Posterior vena cava (tissue), 2 donors: ENCODE data around the gene ACOT8. TPM values are rescaled to one million over a fixed set of nuclear protein-coding genes. Genes with fewer than 3 reads are reported as not detected.
"Not testable (repeated sequence)": the region's sequence is repeated elsewhere in the genome, so short reads cannot be mapped to it uniquely, and the experiment has no call there.

Experiments used
- DNase-seq: peaks from one replicate; pipeline ENCODE4 v3.0.0-alpha.2; 2020; ENCODE audit warnings: low spot score
- intact Hi-C, 2 donors: fragments of 100-400 bp; cut with DNase I; formaldehyde crosslinking; loops; one replicate each; pipeline versions ENCODE4 v1.14.1 to v1.14.2; 2022 to 2023
- total RNA-seq, 2 donors: library from RNA; stranded (reverse); fragmentation: NEBNext Ultra II Directional; extraction: Animal tissue kit (Norgen Biotek cat#: 25700); gene quantifications; one replicate each; pipeline ENCODE4 v1.2.1, GENCODE V29; 2021
- donor health status: DM: yes; HTN: yes; CAD: no.
- donor health status: DM: yes; HTN: yes; CAD: no.

Gene ACOT8
- total RNA-seq, 2 donors from 2014 or later = 12.2 to 14.1 TPM

DNA sequence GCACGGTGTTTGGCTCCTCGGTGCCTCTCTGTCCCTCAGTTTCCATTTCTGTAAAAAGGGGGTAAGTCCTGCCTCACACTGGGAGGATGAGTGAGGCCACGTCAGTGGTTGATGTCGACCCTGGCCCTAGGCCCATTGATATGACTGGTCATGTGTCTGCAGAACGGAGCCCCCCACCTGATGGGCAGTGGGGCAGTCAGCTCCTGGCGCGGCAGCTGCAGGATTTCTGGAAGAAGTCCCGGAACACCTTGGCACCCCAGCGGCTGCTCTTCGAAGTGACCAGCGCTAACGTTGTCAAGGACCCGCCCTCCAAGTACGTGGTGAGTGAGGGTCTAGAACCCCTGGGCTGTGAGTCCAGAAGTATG lies 22.4 kb downstream of the ACOT8 start:
- intact Hi-C loops = no loop called here
- no peak for DNase-seq

DNA sequence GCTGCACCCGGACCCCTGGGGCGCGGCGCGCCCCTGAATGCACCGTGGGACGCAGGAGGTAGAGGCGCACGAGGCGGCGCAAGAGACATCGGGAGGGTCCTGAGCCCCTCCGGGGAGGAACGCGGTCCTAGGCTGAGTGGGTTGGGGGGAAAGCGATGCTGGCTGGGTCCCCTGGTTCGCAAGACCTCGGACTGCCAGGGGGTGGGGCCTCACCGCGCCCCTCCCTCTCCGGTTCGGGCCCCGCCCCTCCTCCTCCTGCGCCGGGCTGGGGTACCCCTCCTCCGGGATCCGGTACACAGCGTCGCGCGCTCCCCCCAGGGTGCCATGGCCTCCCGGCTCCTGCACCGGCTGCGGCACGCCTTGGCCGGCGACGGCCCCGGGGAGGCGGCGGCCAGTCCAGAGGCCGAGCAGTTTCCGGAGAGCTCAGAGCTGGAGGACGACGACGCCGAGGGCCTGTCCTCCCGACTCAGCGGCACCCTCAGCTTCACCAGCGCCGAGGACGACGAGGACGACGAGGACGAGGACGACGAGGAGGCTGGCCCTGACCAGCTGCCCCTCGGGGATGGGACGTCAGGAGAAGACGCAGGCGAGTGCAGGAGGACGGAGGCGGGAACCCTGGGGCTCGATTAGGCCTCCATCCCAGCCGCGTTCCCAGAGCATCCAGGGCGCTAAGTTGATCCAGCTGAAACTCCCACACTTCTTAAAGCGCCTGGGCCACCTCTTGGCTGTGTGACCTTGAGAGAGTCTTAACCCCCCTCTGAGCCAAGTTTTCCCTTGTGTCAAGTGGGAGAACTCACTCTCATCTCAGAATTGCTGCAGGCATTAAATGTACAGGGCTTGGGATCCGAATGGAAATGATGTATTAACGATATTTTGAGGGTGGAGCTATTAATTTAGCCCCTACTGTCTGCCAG lies 23.1 kb downstream of the ACOT8 start:
- intact Hi-C loops = no loop called here
- peak; percentile 90 for DNase-seq

DNA sequence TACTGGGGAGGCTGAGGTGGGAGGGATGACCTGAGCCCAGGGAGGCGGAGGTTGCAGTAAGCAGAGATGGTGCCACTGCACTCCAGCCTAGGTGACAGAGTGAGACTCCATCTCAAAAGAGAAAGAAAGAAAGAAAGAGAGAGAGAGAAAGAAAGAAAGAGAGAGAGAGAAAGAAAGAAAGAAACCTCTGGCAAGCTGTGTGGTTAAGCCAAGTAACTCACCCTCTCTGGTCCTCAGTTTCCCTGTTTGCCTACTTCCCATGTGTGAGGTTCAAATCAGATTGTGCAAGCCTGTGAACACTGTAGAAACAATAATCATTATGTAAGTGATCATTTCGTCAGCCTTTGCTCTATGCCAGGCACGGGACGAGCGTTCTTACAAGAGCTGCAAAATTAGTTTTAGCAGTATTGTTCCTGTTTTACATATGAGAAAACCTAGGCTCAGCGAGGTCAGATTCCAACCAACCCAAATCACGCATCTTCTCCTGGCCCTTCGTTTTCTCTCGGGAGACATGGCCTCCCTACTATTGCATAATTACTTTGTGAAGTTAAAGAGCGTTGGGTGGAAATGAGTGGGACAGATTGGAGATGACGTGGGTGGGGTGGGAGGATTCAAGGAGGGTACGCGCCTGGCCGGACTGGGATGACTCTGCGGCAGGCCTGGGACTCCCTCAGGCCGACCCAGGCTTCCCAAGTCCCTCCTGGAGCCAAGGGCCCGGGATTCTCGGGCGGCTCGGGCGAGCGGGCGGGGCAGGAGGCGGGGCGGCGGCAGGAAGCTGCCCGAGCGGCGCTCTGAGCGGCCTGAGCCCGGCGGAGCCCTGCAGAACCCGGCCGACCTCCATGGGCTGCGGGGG lies 23.9 kb downstream of the ACOT8 start, which contains the start of gene SNX21:
Gene SNX21, plus strand, starts transcription at position 770 of the 853 bp plus-strand sequence. CDS start 121 bp downstream, outside the sequence.
- intact Hi-C loops = no loop called here
- DNase-seq = peak; percentile 96

DNA sequence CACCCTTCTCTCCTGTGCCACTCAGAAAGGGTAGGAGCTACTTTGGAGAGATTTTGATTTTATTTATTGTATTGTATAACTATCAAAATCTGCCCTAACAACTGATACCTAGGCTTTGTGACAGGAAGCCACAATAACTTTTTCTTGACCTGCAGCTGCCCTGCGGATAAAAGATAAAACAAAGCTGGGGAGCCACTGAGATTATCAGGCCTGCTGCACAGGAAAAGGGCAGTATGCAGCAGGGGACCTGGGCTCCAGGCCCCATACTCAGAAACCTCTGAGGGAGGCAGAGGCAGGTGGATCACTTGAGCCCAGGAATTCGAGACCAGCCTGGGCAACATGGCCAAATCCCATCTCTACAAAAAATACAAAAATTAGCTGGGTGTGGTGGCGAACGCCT lies 24.6 kb downstream of the ACOT8 start:
- intact Hi-C loops = loop anchor here in 1 of 2 donors (1.0 kb wide), 1 partner anchor 46 kb away; no protein-coding TSS in a partner anchor
- no peak for DNase-seq

DNA sequence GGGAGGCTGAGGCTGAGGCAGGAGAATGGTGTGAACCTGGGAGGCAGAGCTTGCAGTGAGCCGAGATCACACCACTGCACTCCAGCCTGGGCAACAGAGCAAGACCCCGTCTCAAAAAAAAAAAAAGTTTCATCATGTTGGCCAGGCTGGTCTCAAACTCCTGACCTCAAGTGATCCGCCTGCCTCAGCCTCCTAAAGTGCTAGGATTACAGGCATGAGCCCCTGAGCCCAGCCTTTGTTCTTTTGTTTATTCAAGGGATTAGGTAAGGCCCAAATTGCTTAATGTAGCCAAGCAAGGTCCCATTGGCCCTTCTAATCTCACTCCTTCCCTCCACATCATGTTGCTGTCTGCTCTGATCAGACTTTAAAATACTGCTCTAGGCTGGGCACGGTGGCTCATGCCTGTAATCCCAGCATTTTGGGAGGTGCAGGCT lies 27.5 kb downstream of the ACOT8 start:
- not testable (repeated sequence) for DNase-seq
- intact Hi-C loops = loop anchor here in 1 of 2 donors (10.0 kb wide), 1 partner anchor 105 kb away; the partner anchor contains the start of gene PCIF1

DNA sequence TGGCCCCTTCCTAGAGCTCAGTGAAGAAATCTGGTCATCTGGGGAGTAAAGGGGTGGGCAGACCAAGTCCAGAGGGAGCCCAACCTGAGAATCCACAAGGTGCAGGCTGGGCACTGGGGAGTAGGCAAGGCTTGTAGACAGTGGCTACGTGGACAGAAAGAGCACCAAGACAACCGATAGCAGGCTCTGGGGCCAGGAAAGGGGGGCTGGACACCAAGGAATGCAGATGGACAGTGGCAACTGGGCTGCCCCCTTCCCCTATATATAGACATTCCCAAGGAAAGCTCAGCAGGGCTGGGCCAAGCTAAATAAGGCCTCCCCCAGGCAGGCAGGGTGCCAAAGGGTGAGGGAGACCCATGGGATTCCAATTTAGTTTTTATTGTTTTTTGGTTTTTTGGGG lies 28.6 kb downstream of the ACOT8 start:
- intact Hi-C loops = loop anchor here in 1 of 2 donors (10.0 kb wide), 1 partner anchor 106 kb away; the partner anchor contains the start of gene PCIF1
- DNase-seq = no peak

DNA sequence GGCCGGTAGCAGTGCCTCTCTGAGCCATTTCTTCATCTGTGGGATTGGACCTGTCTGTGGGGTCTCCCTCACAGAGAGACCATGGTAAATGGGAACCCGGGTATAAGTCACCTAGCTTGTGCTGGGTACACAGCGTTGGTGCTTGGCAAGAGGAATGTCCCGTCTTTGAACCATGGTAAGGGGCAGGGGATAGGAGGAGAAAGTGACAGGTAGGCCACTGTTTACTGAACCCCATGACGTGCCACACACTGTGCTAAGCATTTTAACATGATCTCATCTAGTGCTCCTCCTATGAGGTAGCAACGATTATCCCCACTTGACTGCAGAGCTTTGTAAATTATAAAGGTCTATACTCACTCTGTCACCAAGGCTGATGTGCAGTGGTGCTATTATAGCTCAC lies 29.5 kb downstream of the ACOT8 start:
- DNase-seq = no peak
- intact Hi-C loops = loop anchor here in 1 of 2 donors (10.0 kb wide), 1 partner anchor 107 kb away; the partner anchor contains the start of gene PCIF1

DNA sequence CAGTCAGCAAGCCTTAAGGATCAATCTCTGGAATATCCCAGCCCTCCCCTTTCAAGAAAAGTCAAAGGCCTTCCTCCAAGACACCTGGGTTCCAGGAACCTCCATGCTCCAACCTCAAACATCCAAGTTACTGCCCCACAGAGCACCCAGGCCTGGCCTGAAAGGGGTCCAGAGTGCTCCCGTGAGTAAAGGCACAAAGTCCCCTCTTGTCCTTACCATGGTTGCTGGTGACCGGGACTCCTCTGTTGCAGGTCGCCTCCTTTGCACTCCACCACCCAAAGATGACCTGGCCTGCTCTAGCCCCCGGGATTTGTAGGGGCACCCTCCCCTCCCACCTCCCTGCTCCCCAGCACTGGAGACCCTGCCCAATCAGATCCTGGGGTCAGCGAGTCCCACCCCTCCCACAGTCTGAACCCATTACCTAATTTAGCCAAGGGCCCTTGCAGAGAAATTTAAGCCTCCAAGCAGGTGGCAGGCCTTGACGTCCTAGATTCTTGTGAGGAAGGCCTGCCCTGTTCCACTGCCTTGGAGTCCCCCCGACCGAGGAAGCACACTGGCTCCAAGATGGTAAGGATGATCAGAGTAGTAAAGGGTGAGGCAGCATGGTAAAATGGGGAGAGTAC lies 30.1 kb downstream of the ACOT8 start, which contains the start of gene TNNC2:
Gene TNNC2, minus strand, starts transcription at position 283 of the 623 bp plus-strand sequence. Its CDS starts 64 bp downstream, at position 219.
- DNase-seq = peak; percentile 51
- intact Hi-C loops = loop anchor here in 1 of 2 donors (10.0 kb wide), 1 partner anchor 108 kb away; the partner anchor contains the start of gene PCIF1

DNA sequence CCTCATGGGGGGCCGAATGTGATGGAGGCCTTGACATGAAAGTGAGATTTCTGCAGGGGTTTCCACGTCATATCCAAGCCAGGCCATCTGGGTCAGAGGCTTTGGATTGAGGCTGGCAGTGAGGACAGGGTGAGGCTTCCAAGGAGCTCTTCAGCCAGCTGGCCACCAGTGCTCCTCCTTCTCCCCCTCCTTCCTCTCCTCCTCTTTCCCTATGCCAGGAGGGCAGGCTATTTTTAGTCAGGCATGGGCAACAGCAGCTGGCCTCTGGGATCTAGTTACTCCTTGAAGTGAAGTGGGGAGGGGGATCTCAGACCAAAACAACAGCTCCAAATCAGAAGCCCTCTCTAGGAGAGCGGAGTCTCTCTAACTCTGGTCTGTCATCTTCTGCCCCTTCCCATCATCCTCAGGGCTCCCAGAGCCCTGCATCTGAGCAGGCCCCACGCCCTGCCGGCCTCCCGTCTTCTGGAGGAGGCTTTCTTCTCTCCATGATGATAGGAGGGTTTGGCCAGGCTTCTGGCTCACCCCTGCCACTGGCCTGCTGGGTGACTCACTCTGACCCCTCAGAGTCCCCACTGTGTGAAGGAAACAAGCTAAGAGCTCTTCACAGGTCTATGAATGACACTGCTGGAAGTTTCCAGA lies 30.7 kb downstream of the ACOT8 start:
- intact Hi-C loops = loop anchor here in 1 of 2 donors (10.0 kb wide), 1 partner anchor 108 kb away; the partner anchor contains the start of gene PCIF1

DNA sequence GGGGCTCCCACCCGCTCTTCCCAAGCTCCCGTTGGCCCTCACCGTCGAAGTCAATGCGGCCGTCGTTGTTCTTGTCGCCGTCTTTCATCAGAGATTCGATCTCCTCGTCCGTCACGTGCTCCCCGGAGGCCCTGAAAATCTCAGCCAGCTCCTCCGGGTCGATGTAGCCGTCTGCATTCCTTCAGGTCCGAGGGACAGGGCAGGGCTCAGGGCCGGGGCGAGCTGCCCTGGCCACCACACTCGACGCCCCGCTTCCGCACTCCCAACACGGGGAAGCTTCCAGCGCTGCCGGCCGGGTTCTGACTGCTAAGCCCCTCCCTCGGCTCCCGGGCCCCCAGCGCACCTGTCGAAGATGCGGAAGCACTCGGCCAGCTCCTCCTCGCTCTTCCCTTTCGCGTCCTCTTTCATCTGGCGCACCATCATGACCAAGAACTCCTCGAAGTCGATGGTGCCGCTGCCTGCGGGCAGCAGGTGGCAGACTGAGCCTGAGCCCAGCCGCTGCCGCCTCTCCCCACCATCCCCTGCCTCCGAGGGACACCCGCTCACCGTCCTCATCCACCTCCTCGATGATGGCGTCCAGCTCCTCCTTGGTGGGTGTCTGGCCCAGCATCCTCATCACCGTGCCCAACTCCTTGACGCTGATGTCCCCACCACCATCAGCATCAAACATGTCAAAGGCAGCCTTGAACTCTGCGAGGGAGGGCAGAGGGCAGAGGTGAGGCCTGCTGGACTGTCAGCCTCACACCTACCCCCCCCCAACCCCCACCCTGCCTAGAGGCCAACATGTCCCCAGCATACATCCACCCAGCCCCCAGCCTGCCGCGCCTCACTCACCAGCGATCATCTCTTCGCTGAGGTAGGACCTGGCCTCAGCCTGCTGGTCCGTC lies 33.0 kb downstream of the ACOT8 start:
- intact Hi-C loops = loop anchor here in 1 of 2 donors (10.0 kb wide), 1 partner anchor 111 kb away; the partner anchor contains the start of gene PCIF1
- no peak for DNase-seq

More for the DNA sequence above, 30.7 kb downstream of the ACOT8 start:
- DNase-seq = peak; percentile 87

DNA sequence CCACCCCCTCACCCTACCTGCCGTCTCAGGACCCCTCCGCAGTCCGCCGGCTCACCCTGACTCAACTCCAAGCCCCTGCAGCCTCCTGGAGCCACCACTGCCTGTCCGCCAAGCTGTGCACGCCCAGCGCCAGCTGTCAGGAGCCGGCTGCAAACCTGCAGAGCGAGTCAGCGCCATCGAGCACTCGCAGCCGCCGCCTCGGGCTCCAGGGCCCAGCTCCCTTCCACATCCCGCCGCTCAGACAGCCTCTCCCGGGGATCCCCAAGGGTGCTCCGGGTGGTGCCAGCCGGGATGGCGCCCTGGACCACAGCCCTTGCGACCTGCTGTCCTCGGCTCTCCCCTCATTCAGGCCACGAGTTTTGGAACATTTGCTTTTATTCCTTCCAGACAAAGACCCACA lies 34.3 kb downstream of the ACOT8 start:
- intact Hi-C loops = loop anchor here in 1 of 2 donors (10.0 kb wide), 1 partner anchor 112 kb away; the partner anchor contains the start of gene PCIF1
- DNase-seq = no peak

DNA sequence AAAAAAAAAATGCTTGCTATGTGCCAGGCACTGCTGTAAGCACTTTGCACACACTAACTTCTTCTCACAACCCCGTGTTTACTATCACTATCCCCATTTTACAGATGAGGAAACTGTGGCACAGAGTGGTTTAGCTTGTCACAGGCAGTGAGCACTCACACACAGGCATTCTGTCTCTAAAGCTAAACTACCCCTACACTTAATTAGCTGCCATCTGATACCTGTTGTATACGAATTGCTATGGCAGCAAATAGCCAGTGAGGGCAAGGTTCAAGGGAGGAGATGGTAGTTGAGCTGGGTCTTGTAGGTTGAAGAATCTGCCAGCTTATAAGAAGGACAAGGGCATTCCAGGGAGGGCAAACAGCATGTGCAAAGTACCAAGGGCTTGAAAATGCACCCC lies 35.2 kb downstream of the ACOT8 start:
- intact Hi-C loops = loop anchor here in 1 of 2 donors (10.0 kb wide), 1 partner anchor 113 kb away; the partner anchor contains the start of gene PCIF1
- DNase-seq = no peak

DNA sequence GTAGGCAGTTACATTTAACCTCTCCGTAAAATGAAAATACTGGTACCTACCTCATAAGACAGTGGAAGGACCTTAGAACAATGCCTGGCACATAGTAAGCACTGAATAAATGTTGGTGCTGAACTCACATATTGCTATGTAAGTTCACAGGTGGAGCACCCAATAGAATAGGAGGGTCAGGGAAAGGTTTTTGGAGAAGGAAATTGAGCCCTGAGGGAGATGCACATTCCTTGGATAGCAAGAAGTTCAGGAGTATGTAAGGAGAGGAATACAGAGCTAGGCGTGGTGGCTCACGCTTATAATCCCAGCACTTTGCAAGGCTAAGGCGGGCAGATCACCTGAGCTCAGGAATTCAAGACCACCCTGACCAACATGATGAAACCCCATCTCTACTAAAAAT lies 37.7 kb downstream of the ACOT8 start:
- intact Hi-C loops = loop anchor here in 1 of 2 donors (10.0 kb wide), 1 partner anchor 145 kb away; no protein-coding TSS in a partner anchor
- DNase-seq = no peak

DNA sequence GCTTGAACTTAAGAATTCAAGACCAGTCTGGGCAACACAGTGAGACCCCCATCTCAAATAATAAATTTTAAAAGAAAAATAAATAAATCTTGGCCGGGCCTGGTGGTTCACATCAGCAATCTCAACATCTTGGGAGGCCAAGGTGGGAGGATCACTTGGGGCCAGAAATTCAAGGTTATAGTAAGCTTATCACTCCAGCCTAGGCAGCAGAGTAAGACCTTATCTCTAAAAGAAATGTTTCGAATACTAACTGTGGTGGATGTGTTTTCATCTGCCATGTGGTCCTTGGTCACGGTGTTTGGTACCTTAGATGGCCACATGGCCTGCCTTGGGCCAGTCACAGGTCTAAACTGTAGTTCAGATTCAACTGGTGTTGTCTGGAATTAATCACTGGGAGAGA lies 39.0 kb downstream of the ACOT8 start:
- DNase-seq = no peak
- intact Hi-C loops = loop anchor here in 1 of 2 donors (10.0 kb wide), 1 partner anchor 147 kb away; no protein-coding TSS in a partner anchor

DNA sequence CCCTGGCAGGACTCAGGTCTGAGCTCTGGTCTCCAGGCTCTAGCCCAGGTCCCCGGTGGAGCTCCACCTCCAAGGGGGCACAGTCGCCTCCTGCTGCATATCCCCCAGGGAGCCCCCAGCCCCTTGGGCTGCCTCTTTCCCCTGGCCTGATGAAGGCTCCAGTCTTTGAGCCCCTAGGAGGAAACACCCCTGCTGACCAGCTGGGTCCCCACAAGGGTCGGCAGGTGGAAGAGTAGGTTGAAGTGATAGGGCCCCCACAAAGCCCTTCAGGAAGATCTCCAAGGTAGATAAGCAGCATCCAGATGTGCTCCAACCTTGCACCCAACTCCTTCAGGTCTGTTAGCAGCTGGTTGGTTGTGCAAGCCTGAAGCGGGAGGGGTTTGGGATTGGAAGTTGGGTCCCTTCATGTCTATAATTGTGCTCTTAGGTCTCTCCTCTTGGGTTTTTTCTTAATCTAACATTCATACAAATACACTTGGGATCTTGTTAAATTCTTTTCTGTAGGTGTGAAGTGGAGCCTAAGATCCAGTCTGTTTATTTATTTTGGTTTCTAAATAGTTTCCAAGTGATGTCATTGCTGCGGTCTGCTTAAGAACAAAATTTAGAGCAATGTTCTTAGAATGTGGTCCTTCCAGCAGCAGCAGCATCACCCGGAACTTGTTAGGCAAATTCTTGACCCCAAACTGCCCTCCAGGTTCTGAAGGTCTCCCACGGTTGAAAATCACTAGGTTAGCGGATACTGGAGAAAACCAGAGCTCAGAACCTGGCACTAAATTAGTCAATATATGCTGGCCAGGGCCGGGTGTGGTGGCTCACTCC lies 39.6 kb downstream of the ACOT8 start:
- no peak for DNase-seq
- intact Hi-C loops = loop anchor here in 1 of 2 donors (10.0 kb wide), 1 partner anchor 147 kb away; no protein-coding TSS in a partner anchor

DNA sequence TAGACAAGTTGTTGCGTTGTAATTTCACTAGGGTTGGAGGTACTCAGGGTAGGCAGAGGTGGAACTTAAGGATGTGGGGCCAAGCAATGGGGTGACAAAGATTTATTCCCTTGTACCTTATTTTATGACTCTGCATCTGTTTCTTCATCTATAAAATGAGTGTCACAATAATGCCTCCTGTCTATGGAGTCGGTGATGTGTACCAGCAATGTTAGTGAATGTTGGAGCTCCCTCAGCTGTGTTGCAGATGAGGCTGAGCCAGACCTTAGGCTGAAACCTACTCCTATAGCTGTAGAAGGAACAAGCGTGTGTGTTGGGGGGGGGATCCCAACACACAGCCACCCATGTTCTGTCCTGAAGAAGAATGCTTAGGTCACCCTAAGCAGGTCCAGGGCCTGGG lies 40.2 kb downstream of the ACOT8 start:
- intact Hi-C loops = loop anchor here in 1 of 2 donors (10.0 kb wide), 1 partner anchor 148 kb away; no protein-coding TSS in a partner anchor

More for the DNA sequence above, 40.2 kb downstream of the ACOT8 start:
- DNase-seq = no peak
